A673 (cell line): ENCODE measurements around the gene HSD11B1.

ENCODE experiments used
- CTCF ChIP-seq: fragments of 300-800, 200-600 bp; sonication (generic); conservative IDR thresholded peaks from 2 replicates; pipeline ENCODE4 v1.5.1; 2017; ENCODE audit warnings: low read depth, mild to moderate bottlenecking, antibody characterized with exemption, low read length, moderate library complexity, mixed read lengths
- EZH2 ChIP-seq: fragments of 200-600 bp; sonication (generic); IDR thresholded peaks from 2 replicates; pipeline ENCODE4 v1.6.1; 2017; ENCODE audit warnings: borderline replicate concordance, low read depth, mild to moderate bottlenecking, mixed read lengths, antibody characterized with exemption, low read length; ENCODE audit not compliant: poor library complexity, severe bottlenecking

- no peak for TF ChIP-seq CTCF
- TF ChIP-seq EZH2, result no peak
These were observed 7.5 kb upstream of the HSD11B1 start for GRCh38 chr1:209697126-209697525.
